HEK293 (cell line): ENCODE results near the gene ARHGEF2.

Experiments
- CTCF ChIA-PET: fragments of 350-600 bp; formaldehyde crosslinking; extraction: SDS; loops from one replicate; lab custom pipeline; 2021; ENCODE audit warnings: antibody characterized with exemption; lab: Yijun Ruan, JAX
- POLR2A ChIA-PET: fragments of 300-600 bp; formaldehyde crosslinking; extraction: SDS; loops from one replicate; lab custom pipeline; 2020; ENCODE audit warnings: antibody characterized with exemption, inconsistent platforms; lab: Yijun Ruan, JAX
- H3K27ac ChIP-seq: fragments of 200-500 bp; sonication (Bioruptor generic); 2 replicates; pipeline ENCODE4 v1.5.1; 2014; ENCODE audit warnings: low read depth, low read length, control low read depth, inconsistent platforms; ENCODE audit errors: extremely low read depth
- H3K36me3 ChIP-seq, 2 experiments: fragments of 200-500 bp in 1 of 2; sonication (Bioruptor generic) in 1 of 2; 1 replicate in 1 of 2; 2 replicates in 1 of 2; pipeline ENCODE4 v1.5.1; 2014 to 2017; ENCODE audit warnings: inconsistent platforms in 2 of 2, low read length in 2 of 2; ENCODE audit not compliant: control insufficient read depth in 2 of 2, insufficient read depth in 1 of 2
- H3K4me1 ChIP-seq: fragments of 200-500 bp; sonication (Bioruptor generic); 2 replicates; pipeline ENCODE4 v1.5.1; 2014; ENCODE audit warnings: mild to moderate bottlenecking, low read length, inconsistent platforms; ENCODE audit not compliant: control insufficient read depth, insufficient read depth
- H3K4me3 ChIP-seq: 2 replicates; pipeline ENCODE4 v1.5.1; 2011; ENCODE audit warnings: low read depth, mild to moderate bottlenecking, control low read depth, low read length, moderate library complexity
- H3K9me3 ChIP-seq: fragments of 200-500 bp; sonication (Bioruptor generic); 2 replicates; pipeline ENCODE4 v1.5.1; 2014; ENCODE audit warnings: low read depth, low read length, inconsistent platforms; ENCODE audit not compliant: control insufficient read depth, insufficient read depth
- KLF8 ChIP-seq: fragments of 450-650 bp; formaldehyde crosslinking; IDR thresholded peaks from 2 replicates; pipeline ENCODE4 v1.5.1; 2016; ENCODE audit warnings: missing biosample characterization, missing genetic modification characterization
- OSR2 ChIP-seq: fragments of 450-650 bp; formaldehyde crosslinking; IDR thresholded peaks from 2 replicates; pipeline ENCODE4 v1.5.1; 2016; ENCODE audit warnings: missing biosample characterization, missing genetic modification characterization
- PRDM6 ChIP-seq: fragments of 450-650 bp; formaldehyde crosslinking; IDR thresholded peaks from 2 replicates; pipeline ENCODE4 v1.5.1; 2017; ENCODE audit warnings: missing biosample characterization, missing genetic modification characterization
- RBAK ChIP-seq: fragments of 450-650 bp; formaldehyde crosslinking; IDR thresholded peaks from 2 replicates; pipeline ENCODE4 v1.5.1; 2016; ENCODE audit warnings: missing biosample characterization, missing genetic modification characterization
- ZNF10 ChIP-seq: fragments of 450-650 bp; formaldehyde crosslinking; IDR thresholded peaks from 2 replicates; pipeline ENCODE4 v1.5.1; 2017; ENCODE audit warnings: missing biosample characterization, missing genetic modification characterization
- ZNF112 ChIP-seq: fragments of 450-650 bp; formaldehyde crosslinking; IDR thresholded peaks from 2 replicates; pipeline ENCODE4 v1.5.0; 2017; ENCODE audit warnings: missing biosample characterization, missing genetic modification characterization
- ZNF155 ChIP-seq: fragments of 450-650 bp; formaldehyde crosslinking; IDR thresholded peaks from 2 replicates; pipeline ENCODE4 v1.5.1; 2016; ENCODE audit warnings: missing biosample characterization, missing genetic modification characterization
- ZNF2 ChIP-seq: fragments of 450-650 bp; formaldehyde crosslinking; IDR thresholded peaks from 2 replicates; pipeline ENCODE4 v1.5.1; 2016; ENCODE audit warnings: missing biosample characterization, missing genetic modification characterization
- ZNF416 ChIP-seq: fragments of 450-650 bp; formaldehyde crosslinking; IDR thresholded peaks from 2 replicates; pipeline ENCODE4 v1.5.1; 2016; ENCODE audit warnings: missing biosample characterization, missing genetic modification characterization
- ZNF423 ChIP-seq: fragments of 450-650 bp; formaldehyde crosslinking; IDR thresholded peaks from 2 replicates; pipeline ENCODE4 v1.5.1; 2016; ENCODE audit warnings: missing biosample characterization, missing genetic modification characterization
- ZNF48 ChIP-seq: fragments of 450-650 bp; formaldehyde crosslinking; IDR thresholded peaks from 2 replicates; pipeline ENCODE4 v1.5.1; 2016; ENCODE audit warnings: missing biosample characterization, missing genetic modification characterization
- ZNF521 ChIP-seq: fragments of 450-650 bp; formaldehyde crosslinking; IDR thresholded peaks from 2 replicates; pipeline ENCODE4 v1.5.1; 2017; ENCODE audit warnings: missing biosample characterization, mild to moderate bottlenecking, missing genetic modification characterization
- ZNF585B ChIP-seq: fragments of 450-650 bp; formaldehyde crosslinking; IDR thresholded peaks from 2 replicates; pipeline ENCODE4 v1.5.1; 2016; ENCODE audit warnings: missing biosample characterization, missing genetic modification characterization
- ZNF639 ChIP-seq: fragments of 450-650 bp; formaldehyde crosslinking; IDR thresholded peaks from 2 replicates; pipeline ENCODE4 v1.5.1; 2016; ENCODE audit warnings: missing biosample characterization, missing genetic modification characterization
- ZNF658 ChIP-seq: fragments of 450-650 bp; formaldehyde crosslinking; IDR thresholded peaks from 2 replicates; pipeline ENCODE4; 2016; ENCODE audit warnings: missing biosample characterization, missing genetic modification characterization
- ZNF660 ChIP-seq: fragments of 450-650 bp; IDR thresholded peaks from 2 replicates; pipeline ENCODE4 v1.5.1; 2018; ENCODE audit warnings: missing biosample characterization, mild to moderate bottlenecking, missing genetic modification characterization
- ZNF664 ChIP-seq: fragments of 450-650 bp; formaldehyde crosslinking; IDR thresholded peaks from 2 replicates; pipeline ENCODE4 v1.5.1; 2016; ENCODE audit warnings: missing biosample characterization, missing genetic modification characterization
- ZNF792 ChIP-seq: fragments of 450-650 bp; formaldehyde crosslinking; IDR thresholded peaks from 2 replicates; pipeline ENCODE4 v1.5.1; 2016; ENCODE audit warnings: missing biosample characterization, missing genetic modification characterization
- ZSCAN16 ChIP-seq: fragments of 450-650 bp; formaldehyde crosslinking; IDR thresholded peaks from 2 replicates; pipeline ENCODE4 v1.5.1; 2016; ENCODE audit warnings: missing biosample characterization, missing genetic modification characterization
- TF ChIP-seq, protein P1 (sequence below): fragments of 450-650 bp; formaldehyde crosslinking; IDR thresholded peaks from 2 replicates; pipeline ENCODE4 v1.5.1; 2016; ENCODE audit warnings: missing biosample characterization, missing genetic modification characterization
- TF ChIP-seq, protein P2 (sequence below): fragments of 450-650 bp; formaldehyde crosslinking; IDR thresholded peaks from 2 replicates; pipeline ENCODE4 v1.5.1; 2017; ENCODE audit warnings: missing biosample characterization, missing genetic modification characterization
- TF ChIP-seq, protein P3 (sequence below): fragments of 450-650 bp; formaldehyde crosslinking; IDR thresholded peaks from 2 replicates; pipeline ENCODE4 v1.5.1; 2016; ENCODE audit warnings: missing biosample characterization, missing genetic modification characterization
- TF ChIP-seq, protein P4 (sequence below): fragments of 450-650 bp; formaldehyde crosslinking; IDR thresholded peaks from 2 replicates; pipeline ENCODE4 v1.5.1; 2016; ENCODE audit warnings: missing biosample characterization, missing genetic modification characterization

Gene ARHGEF2

GRCh38 chr1:155964193-155964592, 14.2 kb downstream of the ARHGEF2 start (continued):
- TF ChIP-seq PRDM6: no peak
- no peak for TF ChIP-seq ZNF48 (tag by site-specific recombination)
- TF ChIP-seq ZNF658: no peak
- no peak for TF ChIP-seq ZNF155 (tag by site-specific recombination)
- TF ChIP-seq ZNF10: no peak
- no peak for TF ChIP-seq ZSCAN16 (tag by site-specific recombination)

DNA sequence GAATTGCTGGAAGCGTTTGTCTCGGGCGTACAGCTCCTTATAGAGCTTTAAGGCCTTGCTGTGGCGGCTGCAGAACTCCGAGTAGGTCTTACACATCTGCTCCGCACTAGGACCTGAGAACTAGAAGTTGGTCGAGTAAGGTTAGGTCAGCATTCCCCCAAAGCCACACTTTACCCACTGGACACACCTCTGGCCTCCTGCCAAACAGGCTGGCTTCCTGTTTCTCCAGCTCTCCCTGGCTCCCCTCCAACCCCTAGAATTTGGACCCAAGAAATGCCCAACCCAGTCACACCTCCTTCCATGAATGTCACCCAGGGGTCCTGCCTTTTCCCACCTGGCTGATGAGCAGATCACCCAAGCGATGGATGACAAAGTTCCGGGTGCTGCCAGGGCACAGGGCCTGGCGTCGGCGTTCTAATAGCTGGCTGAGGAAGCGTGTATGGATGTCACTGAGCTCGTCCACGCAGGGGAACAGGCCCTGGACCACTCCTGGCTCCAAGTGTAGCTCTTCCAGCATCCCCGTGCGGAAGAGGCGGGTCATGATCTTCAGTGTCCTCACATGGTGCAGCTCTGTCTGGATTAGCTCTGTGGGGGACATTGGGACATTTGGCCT, 15.6 kb downstream of the ARHGEF2 start:
- no peak for TF ChIP-seq RBAK (tag by site-specific recombination)
- no peak overlapping the region for H3K4me3 ChIP-seq
- ChIA-PET POLR2A (interaction anchor here (0.6 to 3.2 kb wide), 7 partner anchors 12 to 100 kb away, joined by 3 to 11 read pairs (median 4); partner anchors contain the start of gene ARHGEF2), CTCF (interaction anchor here (0.5 to 2.4 kb wide), 8 partner anchors 14 to 126 kb away, joined by 3 to 12 read pairs (median 4); no protein-coding TSS in a partner anchor)
- H3K36me3 ChIP-seq: peaks cover 50 to 88% of the 10 kb centered on the region in 2 experiments
- H3K9me3 ChIP-seq: no peaks in the 10 kb centered on the region
- no peaks in the 10 kb centered on the region for H3K4me1 ChIP-seq
- no peak overlapping the region for H3K27ac ChIP-seq

DNA sequence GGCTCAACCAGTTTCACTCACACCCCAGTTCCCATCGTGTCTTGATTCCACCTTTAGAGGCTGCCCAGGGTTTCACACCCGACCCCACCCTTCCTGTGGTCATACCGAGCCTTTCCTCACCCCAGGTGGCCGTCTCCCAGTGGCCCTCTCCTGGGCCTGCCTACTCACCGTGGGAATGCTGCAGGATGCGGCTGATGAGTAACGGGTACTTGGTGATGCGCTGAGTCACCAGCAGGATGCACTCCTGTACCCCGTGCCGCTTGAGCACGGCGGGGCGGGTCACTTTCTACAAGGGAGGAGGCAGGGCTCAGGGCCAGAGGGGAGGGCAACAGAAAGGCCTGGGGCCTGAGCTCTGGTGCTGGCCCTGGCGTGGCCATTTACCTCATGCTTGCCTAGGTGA, 16.4 kb downstream of the ARHGEF2 start:
- Histone ChIP-seq H3K4me1 (no peaks in the 10 kb centered on the region), H3K9me3 (no peaks in the 10 kb centered on the region), H3K36me3 (peaks cover 49 to 88% of the 10 kb centered on the region in 2 experiments), H3K27ac (no peak overlapping the region), H3K4me3 (no peak overlapping the region)
- POLR2A ChIA-PET: interaction anchor here (1.2 to 3.2 kb wide), 4 partner anchors 14 to 28 kb away, joined by 3 to 11 read pairs (median 8); partner anchors contain the start of gene ARHGEF2
- CTCF ChIA-PET: interaction anchor here (1.1 to 2.4 kb wide), 6 partner anchors 15 to 105 kb away, joined by 3 to 12 read pairs (median 6); no protein-coding TSS in a partner anchor
- TF ChIP-seq ZNF585B (tag by site-specific recombination) (no peak), ZNF423 (tag by site-specific recombination) (no peak), ZNF416 (tag by site-specific recombination) (no peak), ZNF660 (0 out of 2 replicates have a peak, but pooled peaks have one; percentile 48), ZNF639 (tag by site-specific recombination) (no peak), OSR2 (tag by site-specific recombination) (peak; percentile 27; the same call in 1 of the 2 replicates), ZNF521 (tag by site-specific recombination) (no peak), KLF8 (tag by site-specific recombination) (no peak), ZNF664 (tag by site-specific recombination) (no peak), ZNF2 (tag by site-specific recombination) (no peak), ZNF792 (tag by site-specific recombination) (no peak), ZNF112 (tag by site-specific recombination) (no peak)
- TF ChIP-seq, protein P1, sequence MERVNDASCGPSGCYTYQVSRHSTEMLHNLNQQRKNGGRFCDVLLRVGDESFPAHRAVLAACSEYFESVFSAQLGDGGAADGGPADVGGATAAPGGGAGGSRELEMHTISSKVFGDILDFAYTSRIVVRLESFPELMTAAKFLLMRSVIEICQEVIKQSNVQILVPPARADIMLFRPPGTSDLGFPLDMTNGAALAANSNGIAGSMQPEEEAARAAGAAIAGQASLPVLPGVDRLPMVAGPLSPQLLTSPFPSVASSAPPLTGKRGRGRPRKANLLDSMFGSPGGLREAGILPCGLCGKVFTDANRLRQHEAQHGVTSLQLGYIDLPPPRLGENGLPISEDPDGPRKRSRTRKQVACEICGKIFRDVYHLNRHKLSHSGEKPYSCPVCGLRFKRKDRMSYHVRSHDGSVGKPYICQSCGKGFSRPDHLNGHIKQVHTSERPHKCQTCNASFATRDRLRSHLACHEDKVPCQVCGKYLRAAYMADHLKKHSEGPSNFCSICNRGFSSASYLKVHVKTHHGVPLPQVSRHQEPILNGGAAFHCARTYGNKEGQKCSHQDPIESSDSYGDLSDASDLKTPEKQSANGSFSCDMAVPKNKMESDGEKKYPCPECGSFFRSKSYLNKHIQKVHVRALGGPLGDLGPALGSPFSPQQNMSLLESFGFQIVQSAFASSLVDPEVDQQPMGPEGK: no peak
- TF ChIP-seq, protein P2, sequence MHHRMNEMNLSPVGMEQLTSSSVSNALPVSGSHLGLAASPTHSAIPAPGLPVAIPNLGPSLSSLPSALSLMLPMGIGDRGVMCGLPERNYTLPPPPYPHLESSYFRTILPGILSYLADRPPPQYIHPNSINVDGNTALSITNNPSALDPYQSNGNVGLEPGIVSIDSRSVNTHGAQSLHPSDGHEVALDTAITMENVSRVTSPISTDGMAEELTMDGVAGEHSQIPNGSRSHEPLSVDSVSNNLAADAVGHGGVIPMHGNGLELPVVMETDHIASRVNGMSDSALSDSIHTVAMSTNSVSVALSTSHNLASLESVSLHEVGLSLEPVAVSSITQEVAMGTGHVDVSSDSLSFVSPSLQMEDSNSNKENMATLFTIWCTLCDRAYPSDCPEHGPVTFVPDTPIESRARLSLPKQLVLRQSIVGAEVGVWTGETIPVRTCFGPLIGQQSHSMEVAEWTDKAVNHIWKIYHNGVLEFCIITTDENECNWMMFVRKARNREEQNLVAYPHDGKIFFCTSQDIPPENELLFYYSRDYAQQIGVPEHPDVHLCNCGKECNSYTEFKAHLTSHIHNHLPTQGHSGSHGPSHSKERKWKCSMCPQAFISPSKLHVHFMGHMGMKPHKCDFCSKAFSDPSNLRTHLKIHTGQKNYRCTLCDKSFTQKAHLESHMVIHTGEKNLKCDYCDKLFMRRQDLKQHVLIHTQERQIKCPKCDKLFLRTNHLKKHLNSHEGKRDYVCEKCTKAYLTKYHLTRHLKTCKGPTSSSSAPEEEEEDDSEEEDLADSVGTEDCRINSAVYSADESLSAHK: no peak
- TF ChIP-seq, protein P3, sequence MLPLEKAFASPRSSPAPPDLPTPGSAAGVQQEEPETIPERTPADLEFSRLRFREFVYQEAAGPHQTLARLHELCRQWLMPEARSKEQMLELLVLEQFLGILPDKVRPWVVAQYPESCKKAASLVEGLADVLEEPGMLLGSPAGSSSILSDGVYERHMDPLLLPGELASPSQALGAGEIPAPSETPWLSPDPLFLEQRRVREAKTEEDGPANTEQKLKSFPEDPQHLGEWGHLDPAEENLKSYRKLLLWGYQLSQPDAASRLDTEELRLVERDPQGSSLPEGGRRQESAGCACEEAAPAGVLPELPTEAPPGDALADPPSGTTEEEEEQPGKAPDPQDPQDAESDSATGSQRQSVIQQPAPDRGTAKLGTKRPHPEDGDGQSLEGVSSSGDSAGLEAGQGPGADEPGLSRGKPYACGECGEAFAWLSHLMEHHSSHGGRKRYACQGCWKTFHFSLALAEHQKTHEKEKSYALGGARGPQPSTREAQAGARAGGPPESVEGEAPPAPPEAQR (tag by site-specific recombination): no peak
- TF ChIP-seq, protein P4, sequence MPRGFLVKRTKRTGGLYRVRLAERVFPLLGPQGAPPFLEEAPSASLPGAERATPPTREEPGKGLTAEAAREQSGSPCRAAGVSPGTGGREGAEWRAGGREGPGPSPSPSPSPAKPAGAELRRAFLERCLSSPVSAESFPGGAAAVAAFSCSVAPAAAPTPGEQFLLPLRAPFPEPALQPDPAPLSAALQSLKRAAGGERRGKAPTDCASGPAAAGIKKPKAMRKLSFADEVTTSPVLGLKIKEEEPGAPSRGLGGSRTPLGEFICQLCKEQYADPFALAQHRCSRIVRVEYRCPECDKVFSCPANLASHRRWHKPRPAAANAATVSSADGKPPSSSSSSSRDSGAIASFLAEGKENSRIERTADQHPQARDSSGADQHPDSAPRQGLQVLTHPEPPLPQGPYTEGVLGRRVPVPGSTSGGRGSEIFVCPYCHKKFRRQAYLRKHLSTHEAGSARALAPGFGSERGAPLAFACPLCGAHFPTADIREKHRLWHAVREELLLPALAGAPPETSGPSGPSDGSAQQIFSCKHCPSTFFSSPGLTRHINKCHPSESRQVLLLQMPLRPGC (tag by site-specific recombination): peak; percentile 74; the same call in 1 of the 2 replicates
